22Rv1 (cell line): ENCODE data around the gene JAKMIP2.

ENCODE experiments used
- ZFX ChIP-seq: fragments of 450-650 bp; IDR thresholded peaks from 2 replicates; pipeline ENCODE4 v1.6.1; 2017; ENCODE audit warnings: antibody characterized with exemption, borderline replicate concordance
- TF ChIP-seq, protein P1 (sequence below): fragments of 450-650 bp; IDR thresholded peaks from 2 replicates; pipeline ENCODE4 v1.5.1; 2017; ENCODE audit warnings: mild to moderate bottlenecking

DNA sequence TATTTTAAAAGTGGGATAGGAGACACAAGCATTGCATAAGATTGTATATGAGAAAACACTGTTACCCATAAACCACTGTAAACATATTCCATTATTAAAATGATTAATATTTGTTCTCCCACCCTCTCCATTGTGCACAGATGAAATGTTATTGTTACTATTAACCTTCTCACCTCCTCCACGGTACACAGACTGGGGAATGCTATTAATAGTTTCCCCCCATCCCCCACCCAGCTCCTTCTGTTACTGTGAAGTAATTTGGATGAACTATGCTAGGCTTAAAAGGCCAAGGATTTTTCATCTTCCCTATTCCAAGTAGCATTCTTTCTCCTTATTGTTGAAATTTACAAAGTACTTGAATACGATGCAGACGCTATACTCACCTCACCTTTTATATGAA lies 91.4 kb downstream of the JAKMIP2 start:
- TF ChIP-seq, protein P1, sequence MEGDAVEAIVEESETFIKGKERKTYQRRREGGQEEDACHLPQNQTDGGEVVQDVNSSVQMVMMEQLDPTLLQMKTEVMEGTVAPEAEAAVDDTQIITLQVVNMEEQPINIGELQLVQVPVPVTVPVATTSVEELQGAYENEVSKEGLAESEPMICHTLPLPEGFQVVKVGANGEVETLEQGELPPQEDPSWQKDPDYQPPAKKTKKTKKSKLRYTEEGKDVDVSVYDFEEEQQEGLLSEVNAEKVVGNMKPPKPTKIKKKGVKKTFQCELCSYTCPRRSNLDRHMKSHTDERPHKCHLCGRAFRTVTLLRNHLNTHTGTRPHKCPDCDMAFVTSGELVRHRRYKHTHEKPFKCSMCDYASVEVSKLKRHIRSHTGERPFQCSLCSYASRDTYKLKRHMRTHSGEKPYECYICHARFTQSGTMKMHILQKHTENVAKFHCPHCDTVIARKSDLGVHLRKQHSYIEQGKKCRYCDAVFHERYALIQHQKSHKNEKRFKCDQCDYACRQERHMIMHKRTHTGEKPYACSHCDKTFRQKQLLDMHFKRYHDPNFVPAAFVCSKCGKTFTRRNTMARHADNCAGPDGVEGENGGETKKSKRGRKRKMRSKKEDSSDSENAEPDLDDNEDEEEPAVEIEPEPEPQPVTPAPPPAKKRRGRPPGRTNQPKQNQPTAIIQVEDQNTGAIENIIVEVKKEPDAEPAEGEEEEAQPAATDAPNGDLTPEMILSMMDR: no peak
- TF ChIP-seq ZFX: no peak
